ACC112 (cell line): ENCODE data around the gene PCBP3.

Experiments
- H2AFZ ChIP-seq: fragments of 200-600 bp; sonication (generic); one replicate; pipeline ENCODE4 v1.6.0; 2017; ENCODE audit warnings: antibody characterized with exemption, low read length; ENCODE audit not compliant: unreplicated experiment
- H3K27ac ChIP-seq: fragments of 200-600 bp; sonication (generic); 2 replicates; pipeline ENCODE4 v1.5.1; 2014; ENCODE audit warnings: low read depth, mild to moderate bottlenecking, antibody characterized with exemption, low read length, moderate library complexity
- H3K27me3 ChIP-seq: fragments of 200-600 bp; sonication (generic); 2 replicates; pipeline ENCODE4 v1.6.1; 2014; ENCODE audit warnings: mild to moderate bottlenecking, antibody characterized with exemption, low read length, moderate library complexity, mixed read lengths; ENCODE audit not compliant: insufficient read depth
- H3K36me3 ChIP-seq: fragments of 200-600 bp; sonication (generic); 2 replicates; pipeline ENCODE4 v1.6.1; 2016; ENCODE audit warnings: mild to moderate bottlenecking, antibody characterized with exemption, low read length, moderate library complexity, mixed read lengths; ENCODE audit not compliant: insufficient read depth
- H3K4me1 ChIP-seq: fragments of 200-600 bp; sonication (generic); one replicate; pipeline ENCODE4 v1.6.1; 2016; ENCODE audit warnings: low read length, mixed read lengths; ENCODE audit not compliant: insufficient read depth, unreplicated experiment, control insufficient read depth
- H3K4me3 ChIP-seq: fragments of 200-600 bp; sonication (generic); 2 replicates; pipeline ENCODE4 v1.5.1; 2014; ENCODE audit warnings: mild to moderate bottlenecking, low read depth, low read length
- H3K79me2 ChIP-seq: fragments of 200-600 bp; sonication (generic); one replicate; pipeline ENCODE4 v1.6.0; 2016; ENCODE audit warnings: low read length; ENCODE audit not compliant: control insufficient read depth, unreplicated experiment, insufficient read depth

Gene PCBP3

GRCh38 chr21:45742247-45742646, 98.7 kb downstream of the PCBP3 start:
- H3K27ac ChIP-seq = no peak overlapping the region
- peaks cover 2% of the 10 kb centered on the region for H3K4me1 ChIP-seq
- no peaks in the 10 kb centered on the region for H3K79me2 ChIP-seq
- H2AFZ ChIP-seq = no peak overlapping the region
- H3K4me3 ChIP-seq = no peak overlapping the region
- H3K36me3 ChIP-seq = peaks cover 6% of the 10 kb centered on the region
- H3K27me3 ChIP-seq = no peaks in the 10 kb centered on the region

GRCh38 chr21:45745256-45745655, 101.7 kb downstream of the PCBP3 start:
- Histone ChIP-seq H3K4me1 (peaks cover 24% of the 10 kb centered on the region), H3K79me2 (no peaks in the 10 kb centered on the region), H3K27ac (no peak overlapping the region), H2AFZ (no peak overlapping the region), H3K27me3 (no peaks in the 10 kb centered on the region), H3K4me3 (no peak overlapping the region), H3K36me3 (peaks cover 6% of the 10 kb centered on the region)

GRCh38 chr21:45747233-45747766, 103.8 kb downstream of the PCBP3 start:
- Histone ChIP-seq H3K27ac (peak overlapping the region; percentile 46; the same call in 1 of the 2 replicates), H3K79me2 (no peaks in the 10 kb centered on the region), H3K4me3 (no peak overlapping the region), H3K36me3 (peaks cover 6% of the 10 kb centered on the region), H3K4me1 (peaks cover 24% of the 10 kb centered on the region), H3K27me3 (no peaks in the 10 kb centered on the region), H2AFZ (no peak overlapping the region)

GRCh38 chr21:45747802-45748445, 104.4 kb downstream of the PCBP3 start:
- no peak overlapping the region for H2AFZ ChIP-seq
- H3K36me3 ChIP-seq = peaks cover 6% of the 10 kb centered on the region
- peak overlapping the region; percentile 46; the same call in 1 of the 2 replicates for H3K27ac ChIP-seq
- H3K27me3 ChIP-seq = no peaks in the 10 kb centered on the region
- no peak overlapping the region for H3K4me3 ChIP-seq
- H3K4me1 ChIP-seq = peaks cover 24% of the 10 kb centered on the region
- no peaks in the 10 kb centered on the region for H3K79me2 ChIP-seq

GRCh38 chr21:45748593-45748992, 105.1 kb downstream of the PCBP3 start:
- Histone ChIP-seq H3K4me3 (no peak overlapping the region), H2AFZ (no peak overlapping the region), H3K36me3 (peaks cover 6% of the 10 kb centered on the region), H3K4me1 (peaks cover 24% of the 10 kb centered on the region), H3K79me2 (no peaks in the 10 kb centered on the region), H3K27ac (no peak overlapping the region), H3K27me3 (no peaks in the 10 kb centered on the region)

- Histone ChIP-seq H3K36me3 (peaks cover 7% of the 10 kb centered on the region), H3K4me1 (peaks cover 24% of the 10 kb centered on the region), H2AFZ (no peak overlapping the region), H3K27ac (no peak overlapping the region), H3K4me3 (no peak overlapping the region), H3K27me3 (no peaks in the 10 kb centered on the region), H3K79me2 (no peaks in the 10 kb centered on the region)
Measured at GRCh38 chr21:45749974-45750373, 106.4 kb downstream of the PCBP3 start.

GRCh38 chr21:45750936-45751335, 107.4 kb downstream of the PCBP3 start:
- Histone ChIP-seq H3K27ac (no peak overlapping the region), H3K36me3 (peaks cover 5% of the 10 kb centered on the region), H3K27me3 (no peaks in the 10 kb centered on the region), H3K4me1 (peaks cover 24% of the 10 kb centered on the region), H3K79me2 (no peaks in the 10 kb centered on the region), H2AFZ (no peak overlapping the region), H3K4me3 (no peak overlapping the region)

GRCh38 chr21:45753445-45753844, 109.9 kb downstream of the PCBP3 start:
- Histone ChIP-seq H3K4me1 (peaks cover 10% of the 10 kb centered on the region), H3K36me3 (peaks cover 10% of the 10 kb centered on the region), H3K27me3 (no peaks in the 10 kb centered on the region), H3K4me3 (no peak overlapping the region), H3K27ac (no peak overlapping the region), H3K79me2 (no peaks in the 10 kb centered on the region), H2AFZ (no peak overlapping the region)

GRCh38 chr21:45756029-45756428, 112.5 kb downstream of the PCBP3 start:
- no peak overlapping the region for H3K4me3 ChIP-seq
- H2AFZ ChIP-seq = no peak overlapping the region
- no peaks in the 10 kb centered on the region for H3K4me1 ChIP-seq
- peaks cover 19% of the 10 kb centered on the region for H3K36me3 ChIP-seq
- H3K79me2 ChIP-seq = no peaks in the 10 kb centered on the region
- H3K27ac ChIP-seq = no peak overlapping the region
- no peaks in the 10 kb centered on the region for H3K27me3 ChIP-seq

GRCh38 chr21:45756669-45757068, 113.1 kb downstream of the PCBP3 start:
- Histone ChIP-seq H3K79me2 (no peaks in the 10 kb centered on the region), H2AFZ (no peak overlapping the region), H3K36me3 (peaks cover 19% of the 10 kb centered on the region), H3K4me1 (no peaks in the 10 kb centered on the region), H3K27ac (no peak overlapping the region), H3K4me3 (no peak overlapping the region), H3K27me3 (no peaks in the 10 kb centered on the region)

- Histone ChIP-seq H3K4me1 (no peaks in the 10 kb centered on the region), H3K27me3 (no peaks in the 10 kb centered on the region), H2AFZ (no peak overlapping the region), H3K27ac (no peak overlapping the region), H3K4me3 (no peak overlapping the region), H3K36me3 (peaks cover 11% of the 10 kb centered on the region; the same call in 1 of the 2 replicates), H3K79me2 (no peaks in the 10 kb centered on the region)
Measured at GRCh38 chr21:45761704-45762103, 118.2 kb downstream of the PCBP3 start.
